Occipital lobe (tissue), 3 donors: ENCODE results near the gene CPED1. TPM values are rescaled to one million over a fixed set of nuclear protein-coding genes. Genes with fewer than 3 reads are reported as not detected.

ENCODE experiments used
- DNase-seq: peaks from one replicate; lab custom pipeline; 2025; lab: John Stamatoyannopoulos, UW
- small RNA-seq: library from RNA; depleted of rRNA; stranded (forward); fragments of <200 nt; gene quantifications from one replicate; pipeline ENCODE3, GENCODE V24; 2014
- total RNA-seq: library from RNA; depleted of rRNA; stranded (reverse); fragments of >200 nt; gene quantifications from one replicate; pipeline ENCODE4 v1.2.3, GENCODE V29; 2014

Gene CPED1
- total RNA-seq, 1 donor from 2014 or later = 3.9 TPM

DNA sequence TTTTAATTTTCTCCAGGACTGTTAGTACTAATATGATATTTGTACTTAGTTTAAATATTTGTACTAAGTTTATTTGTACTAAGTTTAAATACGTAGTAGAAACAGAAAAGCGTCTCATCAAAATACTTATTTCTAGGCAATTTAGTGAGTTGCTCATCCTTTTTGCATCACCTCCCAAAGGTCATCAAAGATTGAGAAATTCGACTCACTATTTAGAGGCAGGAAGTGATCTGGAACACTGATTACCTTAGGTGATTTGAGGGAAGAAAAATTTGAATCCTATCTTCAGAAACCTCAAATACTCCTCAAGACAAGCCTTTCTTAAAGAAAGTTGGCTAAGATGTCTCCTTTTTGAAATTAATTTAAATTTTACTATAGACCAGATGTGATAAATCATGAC lies 354.8 kb downstream of the CPED1 start:
- DNase-seq = no peak

DNA sequence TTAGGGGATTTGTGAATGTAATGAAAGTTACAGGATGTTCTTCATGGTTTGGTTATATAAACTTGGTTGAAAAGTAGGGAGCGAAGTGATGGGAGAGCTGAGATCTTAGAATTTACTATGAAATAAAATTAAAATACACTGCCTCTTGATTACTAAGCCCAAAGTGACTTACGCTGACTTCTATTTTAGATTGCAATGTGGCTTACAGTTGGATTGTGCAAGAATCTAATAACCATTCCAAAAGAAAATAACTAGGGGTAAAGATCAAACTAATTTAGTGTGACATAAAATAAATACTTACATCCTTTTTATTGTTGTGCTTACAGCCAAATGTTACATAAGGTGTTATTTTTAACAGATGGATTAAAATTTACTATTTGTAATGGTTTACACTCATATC lies 355.6 kb downstream of the CPED1 start:
- DNase-seq = no peak

DNA sequence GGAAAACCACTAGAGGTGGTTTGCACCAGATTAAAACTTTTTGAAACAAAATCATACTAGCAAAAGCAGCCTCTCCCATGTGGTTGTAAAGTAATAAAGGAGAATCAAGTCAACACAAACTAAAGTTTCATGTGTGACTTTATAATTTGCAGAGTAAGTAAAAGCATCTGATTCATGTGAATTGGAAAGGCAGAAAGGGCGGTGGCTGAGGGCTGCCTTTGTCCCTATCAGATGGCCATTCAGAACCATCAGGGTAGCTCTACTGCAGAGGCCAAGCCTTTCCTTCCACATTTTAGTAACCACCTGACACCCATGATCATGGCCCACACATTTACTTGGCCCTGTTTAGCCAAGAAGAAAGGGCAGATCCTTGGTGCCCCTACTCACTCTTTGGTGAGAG lies 356.0 kb downstream of the CPED1 start:
- no peak for DNase-seq

Small RNAs within 50 kb of the gene (small RNA-seq; reads per million reads assigned to genes)
- gene HMGN1P18 = not detected
- not detected for gene RNA5SP240
- not detected for gene RNA5SP241
- gene RNU6-517P = not detected

Other genes starting within 250 kb of the CPED1 start
- gene TSPAN12, start 130.6 kb upstream of the CPED1 start, total RNA-seq = 7.2 TPM
- 32.4 TPM for gene ING3, start 37.9 kb upstream of the CPED1 start, total RNA-seq